ENCODE data around the gene GTPBP1.

GTPBP1 gene

GRCh38 chr22:38705235-38706100 lies at the start of gene GTPBP1:
TSS of gene GTPBP1 (plus strand) at chr22:38705944. CDS start at chr22:38705956, 12 bp downstream.
- DNase-seq, result peak; percentile 100

- peak; percentile 92 for DNase-seq
Measured at GRCh38 chr22:38656256-38657044, 49.3 kb upstream of the GTPBP1 start, which contains the start of the genes CBY1 and FAM227A. TSS of gene CBY1 (plus strand) at chr22:38656638. CDS start at chr22:38668055, 11,417 bp downstream. TSS of gene FAM227A (minus strand) at chr22:38656392. CDS start at chr22:38650168, 6,224 bp downstream.

- no peak for DNase-seq
Measured at GRCh38 chr22:38657045-38657909, 48.5 kb upstream of the GTPBP1 start.

GRCh38 chr22:38674888-38675287 lies 30.9 kb upstream of the GTPBP1 start:
- no peak for DNase-seq

- DNase-seq, result no peak
Measured at GRCh38 chr22:38675833-38676232, 29.9 kb upstream of the GTPBP1 start.

GRCh38 chr22:38681582-38682335 lies 24.0 kb upstream of the GTPBP1 start, which contains the start of gene TOMM22:
TSS of gene TOMM22 (plus strand) at chr22:38681957. CDS start at chr22:38681979, 22 bp downstream.
- DNase-seq, result peak; percentile 67

GRCh38 chr22:38684895-38685294 lies 20.8 kb upstream of the GTPBP1 start:
- DNase-seq, result no peak

GRCh38 chr22:38685761-38686160 lies 20.0 kb upstream of the GTPBP1 start:
- no peak for DNase-seq

- DNase-seq, result no peak
Measured at GRCh38 chr22:38689651-38690050, 16.1 kb upstream of the GTPBP1 start.

GRCh38 chr22:38694049-38694448 lies 11.7 kb upstream of the GTPBP1 start:
- no peak for DNase-seq

GRCh38 chr22:38694940-38695339 lies 10.8 kb upstream of the GTPBP1 start:
- no peak for DNase-seq

- no peak for DNase-seq
Measured at GRCh38 chr22:38696606-38697424, 8.9 kb upstream of the GTPBP1 start.

GRCh38 chr22:38697425-38698089 lies 8.2 kb upstream of the GTPBP1 start:
- no peak for DNase-seq

- DNase-seq, result no peak
Measured at GRCh38 chr22:38698407-38699094, 7.2 kb upstream of the GTPBP1 start.

- DNase-seq, result no peak
Measured at GRCh38 chr22:38699143-38699542, 6.6 kb upstream of the GTPBP1 start.

- no peak for DNase-seq
Measured at GRCh38 chr22:38699784-38700183, 6.0 kb upstream of the GTPBP1 start.

GRCh38 chr22:38700270-38700788 lies 5.4 kb upstream of the GTPBP1 start:
- DNase-seq, result peak; percentile 47

- peak; percentile 93 for DNase-seq
Measured at GRCh38 chr22:38700789-38701628, 4.7 kb upstream of the GTPBP1 start, which contains the start of gene JOSD1. TSS of gene JOSD1 (minus strand) at chr22:38700943. CDS start at chr22:38699987, 956 bp downstream.

All from NCI-H1436 (cell line).